ENCODE results near the gene MAN2A2.
A peak's percentile ranks its signal among the peaks of the same experiment; 100 is the strongest.

MAN2A2 gene

DNA sequence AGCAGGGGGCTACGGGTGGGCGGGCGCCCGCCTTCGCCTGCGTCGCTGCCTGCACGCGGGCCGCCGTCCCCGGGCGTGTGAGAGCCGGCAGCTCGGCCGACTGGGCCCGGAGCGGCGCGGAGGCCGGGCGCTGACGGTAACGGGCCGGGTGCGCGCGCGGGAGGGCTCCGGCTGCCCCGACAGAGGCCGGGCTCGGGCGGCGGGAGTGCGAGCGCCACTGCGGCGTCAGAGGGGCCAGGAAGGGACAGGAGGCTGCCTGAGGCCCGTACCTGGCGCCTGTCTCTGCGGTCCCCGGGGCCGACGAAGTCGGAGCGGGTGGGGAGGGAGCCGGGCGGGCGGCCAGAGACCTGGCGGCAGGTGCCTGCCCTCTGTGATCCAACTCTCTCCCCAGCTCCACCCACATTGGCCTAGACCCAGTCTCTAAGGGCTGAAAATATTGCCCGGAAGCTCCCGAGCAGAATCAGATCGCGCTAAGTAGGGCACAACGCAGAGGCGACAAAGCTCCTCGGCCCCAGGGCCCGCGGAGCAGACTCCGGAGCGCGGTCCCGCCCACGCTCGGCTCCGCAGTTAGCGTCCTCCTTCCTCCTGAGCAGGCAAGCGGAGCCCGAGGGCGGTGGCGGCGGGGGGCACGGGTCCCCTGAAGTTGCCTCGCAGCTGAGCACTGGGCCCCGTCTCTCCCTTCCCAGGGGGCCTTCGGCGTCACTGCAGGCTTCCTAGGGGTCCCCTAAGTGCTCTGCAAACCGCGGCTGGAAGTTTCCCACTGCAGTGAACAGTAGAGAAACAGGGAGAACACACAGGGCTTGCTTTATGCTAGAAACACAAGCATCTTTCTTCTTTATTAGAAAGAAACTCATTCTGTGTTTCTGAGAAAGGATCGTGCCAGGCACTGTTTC, at the start of gene MAN2A2:
MAN2A2 (plus strand) TSS at position 463 of the 893 bp plus-strand sequence. CDS start 906 bp downstream, outside the sequence.
- peak; percentile 61 to 80 for DNase-seq (ENCODE audit: low read depth in 2 of 2)

DNA sequence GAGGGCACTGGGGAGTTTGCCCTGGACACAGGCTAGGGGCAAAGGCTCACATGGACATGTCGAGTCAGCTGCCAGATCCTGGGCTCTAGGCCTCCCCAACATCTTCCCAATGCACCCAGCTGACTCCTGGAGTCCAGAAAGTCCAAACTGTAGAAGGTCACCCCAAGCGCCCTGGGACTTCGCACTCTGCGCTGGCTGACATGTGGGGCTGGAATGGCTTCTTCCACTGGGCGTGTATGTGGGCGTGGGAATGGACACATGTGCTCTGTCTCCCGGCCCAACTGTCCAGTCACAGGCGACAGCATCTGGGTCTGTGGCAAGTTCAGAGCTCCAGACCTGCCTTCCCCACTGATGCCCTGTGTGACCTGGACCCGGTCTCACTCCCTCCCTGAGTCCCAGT, 48.0 kb upstream of the MAN2A2 start:
- no peak for DNase-seq (ENCODE audit: low read depth in 2 of 2)

DNA sequence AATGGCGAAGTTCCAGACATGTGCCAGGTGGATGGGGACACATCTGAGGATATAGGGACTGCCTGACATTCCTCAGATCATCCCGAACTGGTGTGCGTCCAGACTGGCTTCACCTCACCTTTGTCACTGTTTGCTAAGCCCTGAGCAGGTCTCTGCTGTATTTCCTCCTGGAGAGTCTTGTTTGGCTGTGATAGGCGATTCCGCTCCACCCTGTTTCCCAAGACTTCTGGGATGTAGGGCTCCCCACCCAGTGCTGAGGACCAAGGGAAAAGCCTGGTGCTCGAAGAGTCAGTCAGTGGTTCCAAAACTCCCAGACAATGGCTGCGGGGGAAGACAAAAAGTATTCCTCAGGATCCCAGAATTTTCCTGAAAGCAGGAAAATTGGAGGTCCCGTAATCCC, 45.8 kb upstream of the MAN2A2 start:
- DNase-seq (ENCODE audit: low read depth in 2 of 2), result no peak

DNA sequence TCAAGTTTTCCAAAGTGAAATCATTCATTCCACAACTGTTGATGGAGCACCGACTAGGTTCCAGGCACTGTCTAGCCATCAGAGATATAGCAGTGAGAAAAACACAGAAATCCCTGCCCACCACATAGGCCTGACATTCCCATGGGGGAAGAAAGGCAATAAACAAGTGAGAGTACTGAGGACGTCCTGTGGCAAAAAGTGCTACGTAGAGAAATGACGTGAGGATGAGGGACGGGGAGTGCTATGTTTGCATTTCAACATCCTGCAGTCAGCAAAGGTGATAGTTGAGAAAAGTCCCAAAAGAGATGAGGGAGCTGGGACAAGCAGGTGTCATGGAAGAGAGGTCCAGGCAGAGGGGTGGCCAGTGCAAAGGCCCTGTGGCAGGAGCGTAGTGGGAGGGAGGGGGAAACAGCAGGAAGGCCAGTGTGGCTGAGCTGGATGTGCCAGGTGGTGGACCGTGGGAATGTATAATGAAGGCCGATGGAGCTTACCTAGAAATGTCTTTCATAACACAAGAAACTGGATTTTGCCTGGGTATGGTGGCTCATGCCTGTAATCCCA, 45.1 kb upstream of the MAN2A2 start:
- DNase-seq (ENCODE audit: low read depth in 2 of 2), result no peak

DNA sequence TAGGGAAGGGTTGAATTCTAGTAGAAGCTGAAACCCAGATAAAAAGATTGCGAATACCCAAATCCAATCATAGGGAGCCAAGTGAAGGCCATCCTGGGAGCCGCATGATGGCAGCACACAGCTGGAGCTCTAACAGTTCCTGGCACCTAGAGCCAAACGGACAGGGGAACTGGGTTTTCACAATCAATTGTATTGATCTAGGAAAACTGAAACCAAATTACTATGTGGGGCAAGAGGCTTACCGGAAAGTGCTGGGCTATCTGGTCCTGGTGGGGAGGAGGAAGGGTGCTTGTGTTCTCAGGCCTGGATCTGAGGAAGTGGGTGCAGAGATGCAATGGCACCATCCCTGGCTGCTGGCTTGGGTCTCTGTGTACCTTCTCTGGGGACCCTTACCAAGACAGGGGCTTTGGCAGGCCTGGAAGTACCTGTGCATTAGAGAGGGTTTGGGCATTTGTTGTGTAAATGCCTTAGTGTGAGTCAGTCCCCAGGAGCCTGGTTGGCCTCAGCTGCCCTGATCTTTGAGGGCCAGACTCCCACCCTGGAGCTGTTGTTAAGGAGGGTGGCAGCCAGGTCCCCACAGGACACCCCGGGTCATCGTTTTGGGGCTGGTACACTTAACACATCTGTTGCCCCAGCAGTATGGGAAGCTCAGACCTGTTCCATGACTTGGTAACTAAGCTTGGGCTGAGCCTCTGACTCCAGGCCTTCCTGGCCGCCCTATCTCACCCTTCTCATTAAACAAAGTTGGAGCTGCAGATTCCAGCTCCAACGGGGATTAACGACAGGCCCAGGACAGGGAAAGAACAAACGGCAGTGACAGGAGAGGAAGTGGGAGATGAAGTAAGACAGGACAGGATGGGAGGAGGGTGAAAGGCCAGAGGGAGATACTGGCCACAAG, 43.6 kb upstream of the MAN2A2 start:
- no peak for DNase-seq (ENCODE audit: low read depth in 2 of 2)

DNA sequence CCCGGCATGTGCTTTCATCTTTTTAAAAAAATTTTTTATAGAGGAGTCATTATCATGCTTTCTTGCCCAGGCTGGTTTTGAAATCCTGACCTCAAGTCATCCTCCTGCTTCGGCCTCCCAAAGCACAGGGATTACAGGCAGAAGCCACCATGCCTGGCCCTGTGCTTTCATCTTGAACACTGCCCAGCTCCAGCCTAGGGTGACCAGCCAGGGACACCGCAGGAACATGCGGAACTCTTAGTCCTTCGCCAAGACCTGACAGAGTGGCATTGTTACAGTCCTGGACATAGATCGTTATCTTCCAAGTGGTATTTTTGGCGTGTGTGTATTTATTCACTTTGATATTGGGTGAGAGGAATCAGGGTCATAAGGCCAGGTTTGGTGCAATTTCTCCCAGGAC, 42.7 kb upstream of the MAN2A2 start:
- no peak for DNase-seq (ENCODE audit: low read depth in 2 of 2)

DNA sequence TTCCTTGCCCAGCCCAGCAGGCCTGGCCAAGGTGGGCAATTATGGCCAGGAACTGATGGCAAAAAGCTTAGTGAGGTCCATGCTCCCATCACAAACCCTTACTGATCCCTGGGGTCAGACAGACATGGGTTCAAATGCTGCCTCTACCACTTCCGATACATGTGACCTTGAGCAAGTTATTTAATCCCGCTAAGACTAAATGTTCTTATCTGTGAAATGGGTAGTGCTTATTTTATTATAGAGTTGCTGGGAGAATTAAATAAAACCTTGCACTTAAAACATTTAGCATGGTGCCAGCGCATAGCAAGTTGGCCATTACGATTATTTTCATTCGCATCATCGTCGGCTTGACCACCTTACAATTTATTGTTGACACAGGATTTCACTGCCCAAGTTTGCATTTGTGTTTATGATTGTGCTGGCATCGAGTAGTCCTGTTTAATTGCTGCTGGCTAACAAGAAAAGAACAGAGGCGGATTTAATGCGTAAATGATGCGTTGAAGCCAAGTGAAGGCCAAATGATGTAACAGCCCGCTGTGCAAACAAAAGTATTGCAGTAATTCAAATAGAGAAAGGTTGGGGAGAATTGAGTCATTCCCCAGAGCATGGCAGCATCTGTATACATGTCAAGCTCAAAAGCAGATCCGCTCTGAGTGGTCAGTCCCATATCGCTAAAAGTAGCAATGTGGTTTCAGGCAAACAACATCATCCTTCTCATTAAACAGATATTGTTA, 42.0 kb upstream of the MAN2A2 start:
- DNase-seq (ENCODE audit: low read depth in 2 of 2), result no peak

DNA sequence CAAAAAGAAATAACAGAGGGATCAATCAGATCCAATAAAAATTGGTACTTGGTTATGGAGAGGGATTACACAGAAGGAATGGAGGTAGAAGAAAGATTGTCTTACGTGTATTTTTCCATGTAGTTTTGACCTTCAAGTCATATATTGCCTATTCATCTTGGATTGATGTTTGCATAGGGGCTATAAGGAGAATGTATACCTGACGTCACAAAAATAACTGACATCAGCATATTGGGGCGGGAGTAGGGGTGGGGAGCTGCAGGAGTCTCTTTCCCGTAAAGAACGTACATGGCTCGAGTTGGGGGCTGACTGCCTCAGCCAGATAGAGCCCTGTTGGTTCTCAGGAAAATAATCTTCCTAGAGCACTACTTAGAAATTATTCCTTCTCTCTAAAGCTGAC, 40.6 kb upstream of the MAN2A2 start:
- no peak for DNase-seq (ENCODE audit: low read depth in 2 of 2)

DNA sequence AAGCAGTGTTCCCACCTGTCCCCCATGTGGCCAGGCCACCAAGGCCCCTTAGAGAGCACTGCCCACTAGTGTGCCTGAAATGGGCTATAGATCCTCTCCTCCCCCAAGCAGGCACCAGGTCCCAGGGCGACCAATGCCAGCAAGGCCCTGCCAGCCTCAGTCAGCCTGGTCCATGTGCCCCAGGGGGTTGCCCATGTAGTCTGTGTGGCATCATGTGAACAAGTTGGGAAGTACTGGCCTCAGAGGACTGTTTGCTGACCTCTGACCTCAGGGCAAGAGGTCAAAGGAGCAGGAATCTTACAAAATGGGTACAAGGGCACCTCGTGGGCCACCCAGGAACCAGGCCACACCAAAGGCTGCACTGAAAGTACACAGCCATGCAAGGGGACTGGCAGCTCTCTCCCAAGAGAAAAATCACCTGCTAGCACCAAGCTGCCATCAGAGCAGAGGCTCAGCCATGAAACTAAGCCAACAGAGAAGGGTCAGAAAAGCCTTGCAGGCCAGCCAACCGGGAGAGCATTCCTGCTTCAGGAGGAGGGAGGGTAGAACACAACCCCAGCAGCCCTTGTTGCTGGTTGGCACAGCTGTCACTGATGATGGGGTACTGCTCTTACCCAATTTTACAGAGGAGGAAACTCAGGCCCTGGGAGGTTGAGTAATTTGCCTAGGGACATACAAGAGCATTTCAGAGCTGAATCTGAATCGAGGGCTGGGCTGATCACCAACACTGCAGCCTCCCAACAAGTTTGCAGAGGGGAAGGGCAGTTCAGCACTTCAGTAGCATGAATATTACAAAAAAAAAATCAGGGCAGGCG, 39.9 kb upstream of the MAN2A2 start:
- DNase-seq (ENCODE audit: low read depth in 2 of 2), result no peak

DNA sequence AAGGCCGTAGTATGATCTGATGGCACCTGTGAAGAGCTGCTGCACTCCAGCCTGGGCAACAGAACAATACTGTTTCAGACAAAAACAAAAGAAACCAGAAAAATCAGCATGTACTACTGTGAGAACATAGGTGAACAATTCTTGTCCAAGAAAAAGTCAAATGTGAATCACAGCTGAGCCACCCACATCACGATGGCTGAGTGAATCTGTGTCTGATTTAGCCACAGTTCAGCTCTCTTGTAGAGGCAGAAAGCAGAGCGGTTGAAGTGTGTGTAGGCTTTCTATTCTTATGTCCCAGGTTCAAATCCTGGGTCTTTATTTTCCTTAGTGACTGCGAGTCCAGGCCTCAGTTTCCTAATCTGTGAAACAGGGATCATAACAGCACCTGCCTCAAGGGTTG, 39.1 kb upstream of the MAN2A2 start:
- no peak for DNase-seq (ENCODE audit: low read depth in 2 of 2)

DNA sequence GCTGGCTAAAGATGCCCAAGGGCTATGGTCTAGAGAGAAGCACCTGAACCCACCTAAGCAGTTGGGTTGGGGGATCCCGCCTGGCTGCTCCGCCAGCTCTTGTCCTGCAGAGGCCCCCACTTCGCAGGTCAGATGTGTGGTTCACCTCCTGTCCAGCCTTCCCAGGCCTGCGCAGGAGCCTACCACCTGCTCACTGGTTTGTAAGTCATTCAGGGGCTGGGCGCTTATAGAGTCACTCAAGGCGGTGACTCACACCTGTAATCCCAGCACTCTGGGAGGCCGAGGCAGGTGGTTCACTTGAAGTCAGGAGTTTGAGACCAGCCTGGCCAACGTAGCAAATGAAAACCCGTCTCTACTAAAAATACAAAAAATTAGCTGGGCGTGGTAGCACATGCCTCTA, 38.6 kb upstream of the MAN2A2 start:
- no peak for DNase-seq (ENCODE audit: low read depth in 2 of 2)

DNA sequence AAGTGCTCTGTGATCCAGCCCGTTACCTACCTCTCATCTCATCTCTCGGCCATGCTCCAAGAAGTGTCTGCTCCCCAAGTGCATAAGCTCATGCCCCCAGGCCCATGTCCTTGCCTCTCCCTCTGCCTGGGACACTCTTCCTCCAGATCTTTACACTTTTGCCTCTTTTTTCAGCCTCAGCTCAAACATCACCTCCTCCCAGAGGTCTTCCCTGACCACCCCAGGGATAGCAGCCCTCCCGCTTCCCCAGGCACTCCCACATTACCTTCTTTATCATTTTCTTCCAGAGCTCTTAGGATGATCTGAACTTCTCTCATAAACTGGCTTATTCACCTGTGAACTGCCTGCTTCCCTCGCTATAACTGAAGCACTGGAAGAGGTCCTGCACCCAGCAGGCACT, 37.4 kb upstream of the MAN2A2 start:
- DNase-seq (ENCODE audit: low read depth in 2 of 2), result no peak

DNA sequence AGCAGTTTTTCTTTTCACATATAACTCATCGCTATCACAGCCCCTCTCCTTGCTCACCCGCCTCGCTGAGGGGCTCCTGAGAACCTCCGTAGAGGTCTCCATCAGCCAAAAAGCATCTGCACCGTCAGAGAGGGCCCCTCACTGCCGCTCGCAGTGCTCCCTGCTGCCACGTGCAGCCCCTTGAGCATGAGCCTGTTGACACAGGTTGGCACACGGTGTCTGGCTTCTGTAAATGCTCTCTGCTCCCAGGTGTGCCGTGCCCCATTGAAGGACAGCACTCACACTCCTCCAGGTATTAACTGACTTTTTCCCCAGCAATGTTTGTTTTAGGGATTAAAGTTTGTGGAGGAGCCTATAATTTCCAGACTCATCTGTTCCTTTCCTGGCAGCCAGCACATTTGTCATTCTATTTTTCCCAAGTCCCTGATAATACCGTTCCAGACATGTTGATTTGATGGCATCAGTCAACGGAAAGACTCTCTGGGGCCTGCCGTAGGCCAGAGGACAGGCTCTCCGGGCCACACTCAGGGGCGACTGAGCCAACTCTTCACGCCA, 36.9 kb upstream of the MAN2A2 start:
- no peak for DNase-seq (ENCODE audit: low read depth in 2 of 2)

DNA sequence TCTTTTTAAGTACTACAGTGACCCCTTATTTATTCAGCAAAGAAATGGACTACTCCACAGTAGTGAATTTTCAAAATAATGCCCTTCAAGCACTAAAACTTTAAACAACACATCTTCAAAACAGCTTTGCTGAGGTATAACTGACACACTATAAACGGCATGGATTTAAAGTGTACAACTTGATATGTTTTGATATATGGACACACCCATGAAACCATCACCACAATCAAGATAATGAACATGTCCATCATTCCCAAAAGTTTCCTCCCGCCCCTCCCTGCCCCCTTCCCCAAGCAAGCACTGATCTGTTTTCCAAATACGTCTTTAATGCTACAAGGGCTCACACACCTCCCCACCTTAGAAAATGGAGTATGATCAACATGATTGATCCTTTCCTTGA, 36.3 kb upstream of the MAN2A2 start:
- no peak for DNase-seq (ENCODE audit: low read depth in 2 of 2)

DNA sequence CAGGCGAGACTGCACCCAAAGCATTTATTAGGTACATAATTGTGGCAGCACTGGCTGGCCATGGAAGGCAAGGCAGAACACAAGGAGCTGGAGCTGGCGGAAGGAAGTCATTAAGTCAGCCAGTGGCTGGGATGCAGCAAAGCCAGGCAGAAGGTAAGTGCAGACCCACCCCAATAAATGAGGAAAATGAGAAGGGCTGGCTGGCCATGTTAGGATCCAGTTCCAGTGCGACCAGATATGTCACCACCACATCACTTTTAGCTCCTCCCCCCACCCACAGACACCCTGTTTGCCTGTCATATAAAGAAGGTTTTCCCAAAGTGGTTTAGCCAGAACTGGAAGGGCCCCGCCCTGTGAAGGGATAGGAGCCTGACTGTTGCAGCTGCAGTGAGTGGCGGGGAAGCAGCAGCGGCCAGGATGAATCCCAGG, 34.8 kb upstream of the MAN2A2 start, which contains the start of gene FURIN:
FURIN (plus strand) TSS at position 328 of the 429 bp plus-strand sequence. CDS start 7,153 bp downstream, outside the sequence.
- no peak for DNase-seq (ENCODE audit: low read depth in 2 of 2)

DNA sequence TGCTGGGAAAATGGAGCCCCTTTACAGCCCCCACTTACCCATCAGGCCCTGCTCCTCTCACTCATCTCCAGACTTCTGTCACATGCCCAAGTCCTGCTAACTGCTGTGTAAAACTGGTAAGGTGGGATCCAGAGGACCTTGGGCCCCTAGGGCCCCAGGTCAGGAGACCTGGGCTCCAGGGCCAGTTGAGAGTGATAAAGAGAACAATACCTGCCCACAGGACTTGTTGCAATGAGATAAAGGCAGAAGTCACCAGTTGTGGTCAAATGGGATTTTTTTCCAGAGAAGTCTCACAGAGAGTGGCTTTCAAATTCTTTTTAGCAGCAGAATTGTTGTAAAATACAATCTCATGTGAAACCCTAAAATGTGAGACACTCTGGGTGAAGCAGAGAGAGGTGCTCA, 34.0 kb upstream of the MAN2A2 start:
- DNase-seq (ENCODE audit: low read depth in 2 of 2), result no peak

DNA sequence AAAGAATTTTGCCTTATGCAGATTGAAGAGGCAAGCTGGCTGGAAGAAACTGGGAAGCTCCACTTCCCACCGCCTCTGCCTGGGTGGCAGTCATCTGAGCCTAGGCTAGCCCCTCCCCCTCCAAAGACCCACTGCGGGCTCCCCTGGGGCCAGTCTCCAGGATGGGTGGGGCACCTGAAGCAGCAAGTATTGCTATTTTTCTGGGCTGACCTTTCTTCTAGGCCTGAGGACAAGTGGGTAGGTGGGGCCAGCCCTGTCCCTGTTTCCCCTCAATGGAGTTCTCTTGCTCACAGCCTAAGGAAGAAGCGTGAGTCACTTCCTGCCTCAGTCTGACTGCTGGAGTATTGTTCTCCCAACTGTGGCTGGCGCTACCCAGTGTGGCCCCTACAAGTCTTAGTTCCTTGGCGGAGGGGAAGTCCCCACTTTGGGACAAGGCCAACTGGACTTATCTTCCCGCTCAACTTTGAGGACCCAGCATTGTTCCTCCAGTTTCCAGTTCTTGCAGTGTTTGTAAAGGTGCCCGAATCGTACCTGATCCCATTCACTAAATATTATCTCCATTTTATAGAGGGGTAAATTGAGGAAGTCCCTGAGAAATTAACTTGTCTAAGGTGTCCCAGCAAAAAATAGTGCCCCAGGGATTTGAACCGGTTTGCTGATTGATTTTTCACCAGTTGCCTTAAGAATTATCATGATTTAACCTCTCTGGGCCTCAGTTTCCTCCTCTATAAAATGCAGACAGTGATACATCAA, 33.3 kb upstream of the MAN2A2 start:
- peak in 1 of 2 experiments; percentile 73 for DNase-seq (ENCODE audit: low read depth in 2 of 2)

DNA sequence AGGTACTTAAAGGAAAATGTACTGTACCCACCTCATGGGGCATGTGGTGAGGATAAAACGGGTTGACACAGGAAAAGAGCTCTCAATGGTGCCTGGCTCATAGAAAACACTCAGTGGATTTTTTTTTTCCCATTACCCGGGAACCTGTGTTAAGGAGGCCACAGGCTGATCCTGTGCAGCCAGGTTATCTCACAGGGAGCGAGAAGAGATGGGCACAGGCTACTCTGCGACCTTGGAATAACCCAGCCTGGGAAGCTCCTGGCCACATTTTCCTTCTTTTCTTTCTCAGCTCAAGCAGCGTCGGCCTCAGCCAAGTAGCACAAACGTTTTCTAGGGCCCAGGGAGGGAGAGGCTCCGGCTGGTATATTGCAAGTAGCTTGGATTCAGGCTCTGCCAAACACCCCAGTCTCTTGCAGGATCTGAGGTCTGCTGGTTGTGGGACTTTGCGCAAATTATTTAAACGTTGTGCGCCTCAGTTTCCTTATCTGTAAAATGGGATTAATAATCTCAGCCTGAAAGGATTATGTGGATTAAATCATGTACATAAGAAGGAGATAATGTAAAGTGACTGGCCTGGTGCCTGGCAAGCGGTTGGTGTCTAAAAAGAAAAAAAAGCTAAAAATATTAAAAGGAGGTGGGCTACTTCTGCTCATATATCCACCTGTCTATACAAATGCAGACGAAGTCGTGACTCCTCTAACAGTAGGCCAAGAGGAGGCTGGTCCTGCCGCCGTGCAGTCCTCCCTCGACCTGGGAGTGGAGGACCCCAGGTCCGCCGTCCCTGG, 32.6 kb upstream of the MAN2A2 start:
- DNase-seq (ENCODE audit: low read depth in 2 of 2), result no peak
